Measurements from ENCODE around the gene LGI1. TPM values are rescaled to one million over a fixed set of nuclear protein-coding genes. Genes with fewer than 3 reads are reported as not detected.

LGI1 gene
- total RNA-seq, 1 donor from 2014 or later, result not detected

GRCh38 chr10:93777092-93777491 is 19.4 kb downstream of the LGI1 start:
- CTCF ChIA-PET, result no interaction called here
- Mint-ChIP-seq H3K36me3 (ENCODE audit: low read depth) (no peaks in the 10 kb centered on the region), H3K27ac (no peak overlapping the region), H3K9me3 (no peaks in the 10 kb centered on the region), H3K27me3 (peaks cover 18% of the 10 kb centered on the region), H3K4me3 (no peak overlapping the region), H3K4me1 (no peaks in the 10 kb centered on the region)
- TF ChIP-seq CTCF (IDR thresholded peaks at IDR 0.05), result no peak
- intact Hi-C loops (cut with micrococcal nuclease), result no loop called here
- POLR2A ChIA-PET, result no interaction called here
- no peak for ATAC-seq (ENCODE audit: low read depth)
- DNase-seq, result no peak

GRCh38 chr10:93784059-93784458 is 26.3 kb downstream of the LGI1 start:
- no peaks in the 10 kb centered on the region for H3K9me3 Mint-ChIP-seq
- CTCF ChIA-PET, result interaction anchor here (0.7 kb wide), 1 partner anchor 82 kb away, joined by 3 read pairs; the partner anchor contains the start of gene FRA10AC1
- H3K4me3 Mint-ChIP-seq, result no peak overlapping the region

GRCh38 chr10:93788413-93789208 is 30.9 kb downstream of the LGI1 start:
- POLR2A ChIA-PET, result interaction anchor here (0.7 kb wide), 1 partner anchor 285 kb away, joined by 3 read pairs; no protein-coding TSS in a partner anchor
- no peak overlapping the region for H3K4me3 Mint-ChIP-seq

More at GRCh38 chr10:93784059-93784458, 26.3 kb downstream of the LGI1 start:
- Mint-ChIP-seq H3K27ac (no peak overlapping the region), H3K4me1 (no peaks in the 10 kb centered on the region), H3K36me3 (ENCODE audit: low read depth) (no peaks in the 10 kb centered on the region), H3K27me3 (peaks cover 7% of the 10 kb centered on the region)
- POLR2A ChIA-PET, result no interaction called here
- TF ChIP-seq CTCF (IDR thresholded peaks at IDR 0.05), result no peak
- ATAC-seq (ENCODE audit: low read depth) (no peak), DNase-seq (no peak)
- intact Hi-C loops (cut with micrococcal nuclease), result no loop called here

GRCh38 chr10:93790439-93790838 is 32.7 kb downstream of the LGI1 start:
- Mint-ChIP-seq H3K9me3 (no peaks in the 10 kb centered on the region), H3K4me1 (no peaks in the 10 kb centered on the region), H3K27me3 (peaks cover 7% of the 10 kb centered on the region), H3K27ac (no peak overlapping the region), H3K4me3 (no peak overlapping the region), H3K36me3 (ENCODE audit: low read depth) (no peaks in the 10 kb centered on the region)
- ATAC-seq (ENCODE audit: low read depth) (no peak), DNase-seq (no peak)
- ChIA-PET POLR2A (no interaction called here), CTCF (no interaction called here)
- intact Hi-C loops (cut with micrococcal nuclease), result no loop called here
- no peak for TF ChIP-seq CTCF (IDR thresholded peaks at IDR 0.05)

More at GRCh38 chr10:93788413-93789208, 30.9 kb downstream of the LGI1 start:
- CTCF ChIA-PET, result no interaction called here
- H3K4me1 Mint-ChIP-seq, result no peaks in the 10 kb centered on the region
- no peaks in the 10 kb centered on the region for H3K9me3 Mint-ChIP-seq
- DNase-seq (no peak), ATAC-seq (ENCODE audit: low read depth) (no peak)
- no peaks in the 10 kb centered on the region for H3K36me3 Mint-ChIP-seq (ENCODE audit: low read depth)
- intact Hi-C loops (cut with micrococcal nuclease), result no loop called here
- TF ChIP-seq CTCF (IDR thresholded peaks at IDR 0.05), result no peak
- peaks cover 7% of the 10 kb centered on the region for H3K27me3 Mint-ChIP-seq
- no peak overlapping the region for H3K27ac Mint-ChIP-seq

- no peak overlapping the region for H3K4me3 Mint-ChIP-seq
- ATAC-seq (ENCODE audit: low read depth) (no peak), DNase-seq (no peak)
- H3K27me3 Mint-ChIP-seq, result peaks cover 7% of the 10 kb centered on the region
- POLR2A ChIA-PET, result no interaction called here
- no peak for TF ChIP-seq CTCF (IDR thresholded peaks at IDR 0.05)
- H3K27ac Mint-ChIP-seq, result no peak overlapping the region
- intact Hi-C loops (cut with micrococcal nuclease), result no loop called here
- CTCF ChIA-PET, result no interaction called here
- no peaks in the 10 kb centered on the region for H3K36me3 Mint-ChIP-seq (ENCODE audit: low read depth)
- no peaks in the 10 kb centered on the region for H3K4me1 Mint-ChIP-seq
- no peaks in the 10 kb centered on the region for H3K9me3 Mint-ChIP-seq
Observed at GRCh38 chr10:93796167-93796566, 38.4 kb downstream of the LGI1 start.
